ENCODE measurements around the gene ARHGAP26. TPM values are rescaled to one million over a fixed set of nuclear protein-coding genes. Genes with fewer than 3 reads are reported as not detected.
A peak's percentile ranks its signal among the peaks of the same experiment; 100 is the strongest.

ARHGAP26 gene
- total and polyA plus RNA-seq, 2 of the 4 experiments (the other 2 are of a cell fraction) = 0.54 to 0.56 TPM

GRCh38 chr5:143259254-143259605, 489.1 kb downstream of the ARHGAP26 start:
- H3K4me2 ChIP-seq (ENCODE audit: low read depth, low read length) = no peak overlapping the region
- peak overlapping the region; percentile 7 for H4K91ac ChIP-seq (ENCODE audit: insufficient read depth, low read depth, low read length)
- H3K14ac ChIP-seq (replicated peaks; ENCODE audit: low read depth, low read length) = 0 out of 2 replicates have a peak overlapping the region, but pooled peaks have one; percentile 29
- peak overlapping the region; percentile 84 for H2AK9ac ChIP-seq (replicated peaks; ENCODE audit: low read depth, low read length, poor library complexity)
- ChIA-PET CTCF (no interaction called here), POLR2A (ENCODE audit: unreplicated experiment) (no interaction called here)
- peak overlapping the region; percentile 59; the same call in 1 of the 2 replicates for H2BK20ac ChIP-seq (ENCODE audit: low read depth, low read length)
- TF ChIP-seq, protein P1, sequence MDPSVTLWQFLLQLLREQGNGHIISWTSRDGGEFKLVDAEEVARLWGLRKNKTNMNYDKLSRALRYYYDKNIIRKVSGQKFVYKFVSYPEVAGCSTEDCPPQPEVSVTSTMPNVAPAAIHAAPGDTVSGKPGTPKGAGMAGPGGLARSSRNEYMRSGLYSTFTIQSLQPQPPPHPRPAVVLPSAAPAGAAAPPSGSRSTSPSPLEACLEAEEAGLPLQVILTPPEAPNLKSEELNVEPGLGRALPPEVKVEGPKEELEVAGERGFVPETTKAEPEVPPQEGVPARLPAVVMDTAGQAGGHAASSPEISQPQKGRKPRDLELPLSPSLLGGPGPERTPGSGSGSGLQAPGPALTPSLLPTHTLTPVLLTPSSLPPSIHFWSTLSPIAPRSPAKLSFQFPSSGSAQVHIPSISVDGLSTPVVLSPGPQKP (IDR thresholded peaks at IDR 0.05; ENCODE audit: borderline replicate concordance, low read depth, low read length) = no peak
- no peak for TF ChIP-seq POLR2A (IDR thresholded peaks at IDR 0.05; ENCODE audit: low read depth, low read length)
- TF ChIP-seq USF2 (IDR thresholded peaks at IDR 0.05; ENCODE audit: low read depth, low read length) = no peak
- TF ChIP-seq SMC3 (IDR thresholded peaks at IDR 0.05; ENCODE audit: low read depth, low read length) = no peak
- TF ChIP-seq CEBPB (IDR thresholded peaks at IDR 0.05; ENCODE audit: low read depth, low read length) = no peak
- no peak for TF ChIP-seq RCOR1 (IDR thresholded peaks at IDR 0.05; ENCODE audit: insufficient replicate concordance, low read length)
- no peak for TF ChIP-seq MAFK (IDR thresholded peaks at IDR 0.05; ENCODE audit: low read depth, low read length)
- TF ChIP-seq FOS (IDR thresholded peaks at IDR 0.05; ENCODE audit: low read depth, low read length) = no peak
- TF ChIP-seq MXI1 (IDR thresholded peaks at IDR 0.05; ENCODE audit: borderline replicate concordance, low read depth, low read length) = no peak
- H3K9me1 ChIP-seq (ENCODE audit: insufficient read depth, low read length) = peaks cover 5% of the 10 kb centered on the region; the same call in 1 of the 2 replicates
- DNase-seq = no peak
- H2BK15ac ChIP-seq (ENCODE audit: low read depth, low read length) = 0 out of 3 replicates have a peak overlapping the region, but pooled peaks have one; percentile 65
- H4K20me1 ChIP-seq (ENCODE audit: insufficient read depth, low read length) = no peaks in the 10 kb centered on the region
- peak overlapping the region; percentile 71 for H2BK5ac ChIP-seq (ENCODE audit: low read depth, low read length, poor library complexity, severe bottlenecking)
- 93% methylated on average over 2 of the region's 7 CpGs; no CpG with 5 or more reads in 1 of the 2 experiments for WGBS, 2 experiments (ENCODE audit: extremely low coverage in 2 of 2, insufficient read length in 1 of 2)
- H4K5ac ChIP-seq (ENCODE audit: low read depth, low read length) = no peak overlapping the region
- H3K27ac ChIP-seq (ENCODE audit: insufficient read depth, low read length) = no peak overlapping the region
- no peak overlapping the region for H4K8ac ChIP-seq (ENCODE audit: low read depth in 2 of 2, low read length in 2 of 2)
- no peaks in the 10 kb centered on the region for H3K27me3 ChIP-seq (ENCODE audit: control insufficient read depth, insufficient read depth, low read length)
- H2BK120ac ChIP-seq (ENCODE audit: low read depth, low read length) = peak overlapping the region; percentile 66
- no peak for ATAC-seq (ENCODE audit: low read depth)
- no peak overlapping the region for H3K56ac ChIP-seq (ENCODE audit: extremely low read depth, insufficient read depth, low read length)
- H3K4me1 ChIP-seq (ENCODE audit: control insufficient read depth, insufficient read depth, low read length) = peaks cover 7% of the 10 kb centered on the region; the same call in 1 of the 2 replicates
- H3K18ac ChIP-seq (ENCODE audit: low read depth, low read length) = peak overlapping the region; percentile 26; the same call in 1 of the 2 replicates
- no peak overlapping the region for H3K23ac ChIP-seq (ENCODE audit: low read depth, low read length)
- dilution Hi-C loops (cut with HindIII; ENCODE audit: low sequenced_read_pairs, unreplicated experiment) = no loop called here
- no TSS peak for BruUV-seq (replicated peaks)
- no peaks in the 10 kb centered on the region; a peak in 1 of 4 replicates for H3K79me1 ChIP-seq (ENCODE audit: low read depth in 1 of 2, low read length in 2 of 2)
- peak overlapping the region; percentile 71 for H3K4ac ChIP-seq (ENCODE audit: low read depth, low read length)
- no peak overlapping the region for H3K4me3 ChIP-seq (ENCODE audit: insufficient read depth, low read depth, low read length)
- no peaks in the 10 kb centered on the region for H3K36me3 ChIP-seq (ENCODE audit: control insufficient read depth, insufficient read depth, low read length)
- in situ Hi-C loops (cut with MboI; ENCODE audit: low sequenced_read_pairs) = no loop called here
- peak overlapping the region; percentile 36 for H2AK5ac ChIP-seq (ENCODE audit: low read depth, low read length)
- H2AFZ ChIP-seq (replicated peaks; ENCODE audit: low read length, poor library complexity) = no peak overlapping the region
- intact Hi-C loops (cut with micrococcal nuclease) = no loop called here
- no peaks in the 10 kb centered on the region for H3K9me3 ChIP-seq (ENCODE audit: control insufficient read depth, insufficient read depth, low read length)
- H3K9ac ChIP-seq (ENCODE audit: low read depth, low read length) = no peak overlapping the region
